ENCODE data around the gene RBM20.

The RBM20 gene

GRCh38 chr10:110808123-110808522, 164.0 kb downstream of the RBM20 start:
- H3K9ac ChIP-seq (ENCODE audit: low read length): no peak overlapping the region
- no peak overlapping the region for H3K4me2 ChIP-seq (ENCODE audit: low read length)
- no peak overlapping the region for H3K18ac ChIP-seq (ENCODE audit: low read length)
- no peak overlapping the region for H4K8ac ChIP-seq (ENCODE audit: low read depth, low read length)
- no peak overlapping the region for H3K56ac ChIP-seq (ENCODE audit: low read length)
- H3K23ac ChIP-seq (ENCODE audit: low read length): no peak overlapping the region
- no peaks in the 10 kb centered on the region for H3K79me2 ChIP-seq (ENCODE audit: control insufficient read depth, insufficient read depth, low read length)
- H3K4me3 ChIP-seq (ENCODE audit: low read length): no peak overlapping the region
- no peaks in the 10 kb centered on the region for H3K79me1 ChIP-seq (ENCODE audit: low read length)
- H3K4me1 ChIP-seq (ENCODE audit: control insufficient read depth, low read depth, low read length): no peaks in the 10 kb centered on the region
- no peaks in the 10 kb centered on the region for H3K36me3 ChIP-seq (ENCODE audit: control insufficient read depth, insufficient read depth, low read length)
- DNase-seq: no peak
- no CpG with 5 or more reads among the region's 3 CpGs for WGBS (ENCODE audit: extremely low coverage, insufficient coverage, low lambda C conversion rate)
- no peak overlapping the region for H3K4ac ChIP-seq (ENCODE audit: low read depth, low read length)
- no peak overlapping the region for H4K5ac ChIP-seq (ENCODE audit: low read length)
- no peaks in the 10 kb centered on the region for H3K27me3 ChIP-seq (ENCODE audit: insufficient read depth, low read length, poor library complexity)
- no peak overlapping the region for H2AK5ac ChIP-seq (ENCODE audit: low read length)
- no peak overlapping the region for H2BK15ac ChIP-seq (replicated peaks; ENCODE audit: low read depth)
- H2BK120ac ChIP-seq (ENCODE audit: low read depth, low read length): no peak overlapping the region
- H2BK5ac ChIP-seq (ENCODE audit: low read length): no peak overlapping the region
- H3K27ac ChIP-seq (ENCODE audit: low read depth, low read length): no peak overlapping the region

- H3K18ac ChIP-seq (ENCODE audit: low read length): no peak overlapping the region
- no peak overlapping the region for H2AK5ac ChIP-seq (ENCODE audit: low read length)
- DNase-seq: no peak
- no peak overlapping the region for H3K23ac ChIP-seq (ENCODE audit: low read length)
- no peak overlapping the region for H2BK15ac ChIP-seq (replicated peaks; ENCODE audit: low read depth)
- H3K27me3 ChIP-seq (ENCODE audit: insufficient read depth, low read length, poor library complexity): no peaks in the 10 kb centered on the region
- H3K4me1 ChIP-seq (ENCODE audit: control insufficient read depth, low read depth, low read length): no peaks in the 10 kb centered on the region
- no peak overlapping the region for H3K4me3 ChIP-seq (ENCODE audit: low read length)
- no peak overlapping the region for H2BK5ac ChIP-seq (ENCODE audit: low read length)
- no peak overlapping the region for H2BK120ac ChIP-seq (ENCODE audit: low read depth, low read length)
- no peak overlapping the region for H4K8ac ChIP-seq (ENCODE audit: low read depth, low read length)
- no peak overlapping the region for H3K4ac ChIP-seq (ENCODE audit: low read depth, low read length)
- H4K5ac ChIP-seq (ENCODE audit: low read length): no peak overlapping the region
- H3K36me3 ChIP-seq (ENCODE audit: control insufficient read depth, insufficient read depth, low read length): no peaks in the 10 kb centered on the region
- no peak overlapping the region for H3K27ac ChIP-seq (ENCODE audit: low read depth, low read length)
- H3K79me2 ChIP-seq (ENCODE audit: control insufficient read depth, insufficient read depth, low read length): no peaks in the 10 kb centered on the region
- H3K4me2 ChIP-seq (ENCODE audit: low read length): no peak overlapping the region
- H3K79me1 ChIP-seq (ENCODE audit: low read length): no peaks in the 10 kb centered on the region
- no peak overlapping the region for H3K56ac ChIP-seq (ENCODE audit: low read length)
- no peak overlapping the region for H3K9ac ChIP-seq (ENCODE audit: low read length)
- no CpG with 5 or more reads among the region's 5 CpGs for whole genome bisulfite sequencing (ENCODE audit: extremely low coverage, insufficient coverage, low lambda C conversion rate)
Observed at GRCh38 chr10:110808615-110809014, 164.5 kb downstream of the RBM20 start.

- no peaks in the 10 kb centered on the region for H3K79me2 ChIP-seq (ENCODE audit: control insufficient read depth, insufficient read depth, low read length)
- no peak overlapping the region for H4K8ac ChIP-seq (ENCODE audit: low read depth, low read length)
- H2BK5ac ChIP-seq (ENCODE audit: low read length): no peak overlapping the region
- DNase-seq: no peak
- H3K23ac ChIP-seq (ENCODE audit: low read length): no peak overlapping the region
- H3K4me3 ChIP-seq (ENCODE audit: low read length): no peak overlapping the region
- H3K79me1 ChIP-seq (ENCODE audit: low read length): no peaks in the 10 kb centered on the region
- no peak overlapping the region for H2BK15ac ChIP-seq (replicated peaks; ENCODE audit: low read depth)
- H3K36me3 ChIP-seq (ENCODE audit: control insufficient read depth, insufficient read depth, low read length): no peaks in the 10 kb centered on the region
- H4K5ac ChIP-seq (ENCODE audit: low read length): no peak overlapping the region
- H3K9ac ChIP-seq (ENCODE audit: low read length): no peak overlapping the region
- H3K56ac ChIP-seq (ENCODE audit: low read length): no peak overlapping the region
- no peak overlapping the region for H3K4me2 ChIP-seq (ENCODE audit: low read length)
- no peaks in the 10 kb centered on the region for H3K27me3 ChIP-seq (ENCODE audit: insufficient read depth, low read length, poor library complexity)
- H2AK5ac ChIP-seq (ENCODE audit: low read length): no peak overlapping the region
- H3K4ac ChIP-seq (ENCODE audit: low read depth, low read length): no peak overlapping the region
- H3K27ac ChIP-seq (ENCODE audit: low read depth, low read length): no peak overlapping the region
- no peak overlapping the region for H3K18ac ChIP-seq (ENCODE audit: low read length)
- H3K4me1 ChIP-seq (ENCODE audit: control insufficient read depth, low read depth, low read length): no peaks in the 10 kb centered on the region
- H2BK120ac ChIP-seq (ENCODE audit: low read depth, low read length): no peak overlapping the region
- 100% methylated on average over 3 of the region's 9 CpGs for WGBS (ENCODE audit: extremely low coverage, insufficient coverage, low lambda C conversion rate)
Observed at GRCh38 chr10:110810625-110811024, 166.5 kb downstream of the RBM20 start.

- Histone ChIP-seq H3K4me2 (ENCODE audit: low read length) (no peak overlapping the region), H4K5ac (ENCODE audit: low read length) (no peak overlapping the region), H3K56ac (ENCODE audit: low read length) (no peak overlapping the region), H3K4me3 (ENCODE audit: low read length) (no peak overlapping the region), H3K23ac (ENCODE audit: low read length) (no peak overlapping the region), H3K36me3 (ENCODE audit: control insufficient read depth, insufficient read depth, low read length) (no peaks in the 10 kb centered on the region), H3K4ac (ENCODE audit: low read depth, low read length) (no peak overlapping the region), H3K27ac (ENCODE audit: low read depth, low read length) (no peak overlapping the region), H2BK120ac (ENCODE audit: low read depth, low read length) (no peak overlapping the region), H2AK5ac (ENCODE audit: low read length) (no peak overlapping the region), H3K79me1 (ENCODE audit: low read length) (no peaks in the 10 kb centered on the region), H3K18ac (ENCODE audit: low read length) (no peak overlapping the region), H2BK15ac (replicated peaks; ENCODE audit: low read depth) (no peak overlapping the region), H4K8ac (ENCODE audit: low read depth, low read length) (no peak overlapping the region), H3K4me1 (ENCODE audit: control insufficient read depth, low read depth, low read length) (no peaks in the 10 kb centered on the region), H3K27me3 (ENCODE audit: insufficient read depth, low read length, poor library complexity) (no peaks in the 10 kb centered on the region), H3K9ac (ENCODE audit: low read length) (no peak overlapping the region), H3K79me2 (ENCODE audit: control insufficient read depth, insufficient read depth, low read length) (no peaks in the 10 kb centered on the region), H2BK5ac (ENCODE audit: low read length) (no peak overlapping the region)
- no CpG with 5 or more reads among the region's 23 CpGs for WGBS (ENCODE audit: extremely low coverage, insufficient coverage, low lambda C conversion rate)
- no peak for DNase-seq
Observed at GRCh38 chr10:110811791-110812581, 167.8 kb downstream of the RBM20 start.

- Histone ChIP-seq H3K9ac (ENCODE audit: low read length) (no peak overlapping the region), H2BK15ac (replicated peaks; ENCODE audit: low read depth) (no peak overlapping the region), H3K27me3 (ENCODE audit: insufficient read depth, low read length, poor library complexity) (no peaks in the 10 kb centered on the region), H2BK5ac (ENCODE audit: low read length) (no peak overlapping the region), H3K4me2 (ENCODE audit: low read length) (no peak overlapping the region), H3K23ac (ENCODE audit: low read length) (no peak overlapping the region), H2BK120ac (ENCODE audit: low read depth, low read length) (no peak overlapping the region), H3K36me3 (ENCODE audit: control insufficient read depth, insufficient read depth, low read length) (no peaks in the 10 kb centered on the region), H3K56ac (ENCODE audit: low read length) (no peak overlapping the region), H3K79me1 (ENCODE audit: low read length) (no peaks in the 10 kb centered on the region), H3K27ac (ENCODE audit: low read depth, low read length) (no peak overlapping the region), H4K5ac (ENCODE audit: low read length) (no peak overlapping the region), H3K4ac (ENCODE audit: low read depth, low read length) (no peak overlapping the region), H3K4me1 (ENCODE audit: control insufficient read depth, low read depth, low read length) (no peaks in the 10 kb centered on the region), H4K8ac (ENCODE audit: low read depth, low read length) (no peak overlapping the region), H2AK5ac (ENCODE audit: low read length) (no peak overlapping the region), H3K79me2 (ENCODE audit: control insufficient read depth, insufficient read depth, low read length) (no peaks in the 10 kb centered on the region), H3K4me3 (ENCODE audit: low read length) (no peak overlapping the region), H3K18ac (ENCODE audit: low read length) (no peak overlapping the region)
- DNase-seq: no peak
- WGBS (ENCODE audit: extremely low coverage, insufficient coverage, low lambda C conversion rate): no CpG with 5 or more reads among the region's 12 CpGs
Observed at GRCh38 chr10:110812583-110812982, 168.4 kb downstream of the RBM20 start.
